Measurements from ENCODE around the gene APBA3.
"Not testable (repeated sequence)": the region's sequence is repeated elsewhere in the genome, so short reads cannot be mapped to it uniquely, and the experiment has no call there.

APBA3 gene

GRCh38 chr19:3770136-3770999 lies 8.9 kb upstream of the APBA3 start:
- no peak for DNase-seq

DNA sequence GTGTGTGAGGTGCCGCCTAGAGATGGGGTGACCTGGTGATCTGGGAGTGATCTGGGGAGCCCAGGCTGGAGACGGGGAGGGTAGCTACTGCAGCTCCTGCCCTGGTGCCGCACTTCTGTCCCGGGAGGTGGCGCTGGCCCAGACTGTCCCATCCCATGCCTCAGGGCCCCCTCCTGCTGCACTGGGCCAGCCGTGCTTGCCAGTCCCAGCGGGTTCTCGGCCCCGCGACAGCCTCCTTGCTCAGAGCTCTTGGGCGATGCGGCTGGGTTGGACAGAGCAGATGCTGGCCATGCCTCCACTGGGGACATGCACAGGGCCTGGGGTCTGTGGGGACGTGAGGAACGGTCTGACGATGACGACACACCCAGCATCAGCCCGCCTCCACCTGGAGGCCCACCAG lies 8.0 kb upstream of the APBA3 start:
- no peak for DNase-seq

GRCh38 chr19:3768748-3769099 lies 7.2 kb upstream of the APBA3 start:
- DNase-seq: no peak

DNA sequence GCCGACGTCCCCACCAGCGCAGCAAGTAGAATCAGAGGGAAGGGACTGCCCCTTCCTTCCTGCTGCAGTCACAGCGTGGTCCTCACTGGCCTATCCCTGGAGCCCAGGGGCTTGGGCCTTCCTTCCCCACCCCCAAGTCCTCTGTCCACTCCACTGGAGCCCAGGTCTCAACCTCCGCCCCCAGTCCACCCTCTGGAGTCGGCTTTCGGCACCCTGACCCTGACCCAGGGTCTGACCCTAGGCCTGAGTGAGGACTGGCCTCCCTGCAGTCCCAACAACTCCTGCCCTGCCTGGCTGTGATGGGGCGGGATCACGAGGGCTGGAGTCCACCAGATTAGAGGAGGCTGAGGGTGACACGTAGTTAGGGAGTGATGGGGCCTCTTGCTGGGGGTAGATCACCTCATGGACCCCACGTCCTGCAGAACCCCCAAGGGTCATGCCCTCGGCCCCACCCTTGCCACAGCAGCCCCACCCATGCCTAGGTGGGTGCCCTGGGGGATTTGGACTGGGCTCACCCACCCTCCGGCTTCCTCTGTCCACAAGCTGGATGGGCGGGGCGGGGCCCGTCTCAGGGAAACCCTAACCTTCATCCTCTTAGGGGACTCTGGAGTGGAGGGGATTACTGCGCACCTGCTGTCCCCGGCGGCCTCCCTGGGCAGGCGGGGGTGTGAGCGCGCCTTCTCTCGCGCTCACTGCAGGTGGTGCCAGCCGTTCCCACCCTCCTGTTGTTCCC lies 6.7 kb upstream of the APBA3 start:
- no peak for DNase-seq

- DNase-seq: no peak
These were observed 5.6 kb upstream of the APBA3 start for GRCh38 chr19:3767050-3767449.

DNA sequence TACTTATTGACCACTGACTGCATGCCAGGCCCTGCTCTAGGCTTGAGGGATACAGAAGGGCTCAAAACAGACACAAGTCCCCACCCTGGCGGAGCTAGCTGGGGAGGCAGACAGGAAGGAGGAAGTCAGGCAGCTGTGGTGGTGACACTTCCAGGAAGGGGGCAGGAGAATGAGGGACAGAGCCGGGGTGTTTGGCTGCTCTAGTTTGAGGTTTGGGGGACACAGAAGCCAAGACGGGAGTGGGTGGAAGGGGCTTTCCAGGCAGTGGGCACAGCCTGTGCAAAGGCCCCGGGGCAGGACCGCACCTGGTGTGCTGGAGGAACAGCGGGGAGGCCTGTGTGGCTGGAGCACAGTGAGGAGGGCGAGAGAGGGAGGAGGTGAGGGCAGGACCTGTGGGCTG lies 5.0 kb upstream of the APBA3 start:
- no peak for DNase-seq

DNA sequence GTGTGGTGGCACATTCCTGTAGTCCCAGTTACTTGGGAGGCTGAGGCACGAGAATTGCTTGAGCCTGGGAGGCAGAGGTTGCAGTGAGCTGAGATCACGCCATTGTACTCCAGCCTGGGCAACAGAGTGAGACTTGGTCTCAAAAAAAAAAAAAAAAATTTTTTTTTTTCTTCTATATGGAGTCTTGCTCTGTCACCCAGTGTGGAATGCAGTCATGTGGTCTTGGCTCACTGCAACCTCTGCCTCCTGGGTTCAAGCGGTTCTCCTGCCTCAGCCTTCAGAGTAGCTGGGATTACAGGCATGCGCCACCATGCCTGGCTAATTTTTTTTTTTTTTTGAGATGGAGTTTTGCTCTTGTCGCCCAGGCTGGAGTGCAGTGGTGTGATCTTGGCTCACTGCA lies 4.3 kb upstream of the APBA3 start:
- not testable (repeated sequence) for DNase-seq

DNA sequence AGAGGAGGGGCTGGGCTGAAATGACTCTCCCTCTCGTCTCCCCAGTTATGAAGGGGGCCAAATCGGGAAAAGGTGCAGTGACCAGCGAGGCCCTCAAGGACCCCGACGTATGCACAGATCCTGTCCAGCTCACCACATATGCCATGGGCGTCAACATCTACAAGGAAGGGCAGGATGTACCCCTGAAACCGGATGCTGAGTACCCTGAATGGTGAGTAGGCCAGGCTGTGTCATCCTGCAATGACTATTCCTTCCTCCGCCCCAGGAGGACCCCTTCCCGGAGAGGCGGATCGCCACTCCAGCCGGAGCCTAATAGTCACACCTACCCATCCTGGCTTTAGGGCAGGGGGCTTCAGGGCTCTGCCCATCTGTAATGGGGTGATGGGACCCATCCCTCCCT lies 3.6 kb upstream of the APBA3 start:
- no peak for DNase-seq

- DNase-seq: peak; percentile 97 to 98
These were observed 1.3 kb upstream of the APBA3 start, which contains the start of gene MRPL54 for GRCh38 chr19:3762501-3763459. TSS of gene MRPL54 (plus strand) at chr19:3762682. CDS start at chr19:3762701, 19 bp downstream.

DNA sequence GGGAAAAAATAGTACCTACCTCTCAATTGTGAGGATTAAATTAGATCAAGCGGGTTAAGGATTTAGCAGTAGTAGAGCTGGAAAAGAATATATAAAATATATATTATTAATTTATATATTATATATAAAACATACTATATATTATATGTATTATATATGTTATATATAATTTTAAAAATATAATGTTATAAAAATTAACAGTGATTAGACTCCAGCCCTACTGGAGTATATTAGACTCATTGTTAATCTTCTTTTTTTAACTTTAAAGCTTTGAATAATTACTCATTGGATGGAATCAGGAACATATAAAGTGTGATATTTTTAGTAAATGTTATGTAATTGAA lies 610 bp upstream of the APBA3 start:
- no peak for DNase-seq

DNA sequence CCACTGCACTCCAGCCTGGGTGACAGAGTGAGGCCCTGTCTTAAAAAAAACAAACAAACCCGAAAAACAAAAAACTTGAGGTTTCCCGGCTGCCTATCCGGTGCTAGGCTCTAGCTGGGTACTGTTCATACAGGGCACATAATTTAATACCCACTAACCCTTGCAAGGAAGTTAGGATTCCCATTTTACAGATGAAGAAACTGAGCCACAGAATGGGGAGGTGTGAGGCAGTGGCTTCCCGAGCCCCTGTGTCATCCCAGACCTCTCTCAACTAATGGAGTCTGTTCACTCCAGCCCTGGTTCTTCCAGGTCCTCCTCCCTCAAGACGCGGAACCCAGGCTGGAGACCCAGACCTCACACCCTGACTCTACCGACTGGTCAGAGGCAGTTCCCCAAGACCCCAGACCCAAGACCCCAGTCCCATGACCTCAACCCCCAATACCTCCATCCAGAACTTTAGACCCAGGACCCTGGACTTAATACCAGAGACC lies 576 bp downstream of the APBA3 start:
- DNase-seq: no peak

- DNase-seq: no peak
These were observed 1.8 kb downstream of the APBA3 start for GRCh38 chr19:3759482-3760254.

DNA sequence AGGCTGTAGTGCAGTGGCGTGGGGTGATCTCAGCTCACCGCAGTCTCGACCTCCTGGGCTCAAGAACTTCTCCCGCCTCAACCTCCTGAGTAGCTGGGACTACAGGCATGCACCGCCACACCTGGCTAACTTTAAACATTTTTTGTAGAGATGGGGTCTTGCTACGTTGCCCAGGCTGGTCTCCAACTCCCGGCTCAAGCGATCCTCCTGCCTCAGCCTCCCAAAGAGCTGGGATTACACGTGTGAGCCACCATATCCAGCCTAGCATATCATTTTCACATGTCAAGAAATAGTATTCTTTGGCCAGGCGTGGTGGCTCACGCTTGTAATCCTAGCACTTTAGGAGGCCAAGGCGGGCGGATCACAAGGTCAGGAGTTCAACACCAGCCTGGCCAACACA lies 3.2 kb downstream of the APBA3 start:
- not testable (repeated sequence) for DNase-seq

- DNase-seq: not testable (repeated sequence)
These were observed 3.8 kb downstream of the APBA3 start for GRCh38 chr19:3757705-3758104.

DNA sequence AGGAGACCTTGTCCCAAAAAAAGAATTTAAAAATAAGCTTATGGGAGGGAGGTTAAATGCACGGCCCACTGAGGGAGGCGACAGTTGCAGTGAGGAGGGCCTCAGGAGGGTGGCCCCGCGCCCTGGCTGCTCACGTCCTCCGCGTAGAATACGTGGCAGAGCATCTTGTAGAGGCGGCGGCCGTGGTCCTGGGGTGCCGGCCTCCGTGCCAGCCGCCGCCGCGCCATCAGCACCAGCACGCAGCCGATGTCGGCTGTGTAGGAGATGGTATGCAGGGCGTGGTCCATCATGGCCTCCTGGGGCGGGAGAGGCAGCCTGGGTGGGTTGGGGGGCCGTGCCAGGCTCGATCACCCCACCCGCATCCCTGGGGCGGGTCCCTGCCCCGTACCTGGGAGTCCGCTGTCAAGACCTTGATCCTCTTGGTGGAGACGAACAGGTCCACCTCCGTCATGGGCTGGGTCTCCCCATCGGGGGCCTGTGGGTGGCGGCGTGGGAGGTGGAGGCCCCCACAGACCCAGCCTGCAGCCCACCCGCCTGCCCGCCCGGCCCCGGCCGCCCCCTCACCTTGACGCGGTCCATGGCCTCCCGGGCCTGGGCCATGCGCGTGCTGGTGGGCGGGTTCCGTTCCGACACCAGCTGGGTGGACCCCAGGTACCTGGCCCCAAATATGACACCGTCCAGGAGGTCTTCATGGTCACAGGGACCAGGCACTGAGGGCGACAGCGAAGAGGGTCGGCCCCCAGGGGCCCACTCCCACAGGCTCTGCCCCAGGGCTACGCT lies 7.7 kb downstream of the APBA3 start:
- no peak for DNase-seq

DNA sequence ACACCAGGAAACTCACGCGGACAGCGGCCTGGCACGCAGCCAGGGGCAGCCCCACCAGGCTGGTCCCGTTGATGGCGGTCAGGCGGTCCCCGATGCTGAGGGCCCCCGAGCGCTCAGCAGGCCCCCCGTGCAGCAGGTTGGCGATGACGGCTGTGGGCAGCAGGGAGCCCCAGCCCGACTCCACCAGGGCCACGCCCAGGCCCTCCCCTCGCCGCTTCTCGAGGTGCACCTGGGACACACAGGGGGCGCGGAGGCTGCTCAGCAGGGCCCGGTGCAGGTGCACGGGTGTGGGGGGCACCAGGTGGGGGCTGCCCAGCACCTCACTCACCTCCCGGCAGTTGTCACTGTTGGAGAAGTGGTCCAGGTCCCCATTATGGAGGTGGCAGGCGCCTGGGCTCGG lies 9.0 kb downstream of the APBA3 start:
- DNase-seq: no peak

DNA sequence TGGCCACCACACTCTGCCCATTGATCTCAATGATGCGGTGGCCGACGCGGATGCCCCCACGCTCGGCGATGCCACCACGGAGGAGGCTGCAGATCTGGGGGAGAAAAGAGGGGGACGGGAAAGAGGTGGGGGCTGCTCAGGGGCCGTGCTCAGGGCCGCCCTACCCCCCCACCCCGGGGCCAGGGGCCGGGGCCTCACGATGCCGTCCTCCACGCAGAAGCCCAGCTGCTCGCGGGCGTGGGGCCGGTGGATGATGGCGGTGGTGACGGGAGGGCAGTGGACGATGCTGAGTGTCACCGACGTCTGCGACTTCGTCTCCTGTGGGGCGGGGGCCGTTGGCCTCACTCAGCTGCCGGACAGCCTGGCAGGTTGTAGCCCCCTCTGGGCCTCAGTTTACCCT lies 10.3 kb downstream of the APBA3 start:
- DNase-seq: no peak

- DNase-seq: no peak
These were observed 11.3 kb downstream of the APBA3 start for GRCh38 chr19:3750211-3750610.

DNA sequence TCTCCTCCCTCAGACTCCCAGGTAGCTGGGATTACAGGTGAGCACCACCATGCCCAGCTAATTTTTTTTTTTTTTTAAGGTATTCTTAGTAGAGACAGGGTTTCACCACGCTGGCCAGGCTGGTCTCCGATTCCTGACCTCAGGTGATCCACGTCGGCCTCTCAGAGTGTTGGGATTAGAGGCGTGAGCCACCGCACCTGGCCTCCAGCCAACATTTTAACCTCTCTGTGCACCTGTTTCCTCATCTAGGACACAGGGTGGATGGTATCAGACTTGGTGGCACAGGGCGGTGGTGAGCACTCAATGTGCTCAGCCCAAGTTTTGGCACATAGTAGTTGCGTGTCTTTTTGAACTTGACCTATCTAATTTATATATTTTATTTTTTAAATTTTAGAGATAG lies 12.5 kb downstream of the APBA3 start:
- DNase-seq: no peak

DNA sequence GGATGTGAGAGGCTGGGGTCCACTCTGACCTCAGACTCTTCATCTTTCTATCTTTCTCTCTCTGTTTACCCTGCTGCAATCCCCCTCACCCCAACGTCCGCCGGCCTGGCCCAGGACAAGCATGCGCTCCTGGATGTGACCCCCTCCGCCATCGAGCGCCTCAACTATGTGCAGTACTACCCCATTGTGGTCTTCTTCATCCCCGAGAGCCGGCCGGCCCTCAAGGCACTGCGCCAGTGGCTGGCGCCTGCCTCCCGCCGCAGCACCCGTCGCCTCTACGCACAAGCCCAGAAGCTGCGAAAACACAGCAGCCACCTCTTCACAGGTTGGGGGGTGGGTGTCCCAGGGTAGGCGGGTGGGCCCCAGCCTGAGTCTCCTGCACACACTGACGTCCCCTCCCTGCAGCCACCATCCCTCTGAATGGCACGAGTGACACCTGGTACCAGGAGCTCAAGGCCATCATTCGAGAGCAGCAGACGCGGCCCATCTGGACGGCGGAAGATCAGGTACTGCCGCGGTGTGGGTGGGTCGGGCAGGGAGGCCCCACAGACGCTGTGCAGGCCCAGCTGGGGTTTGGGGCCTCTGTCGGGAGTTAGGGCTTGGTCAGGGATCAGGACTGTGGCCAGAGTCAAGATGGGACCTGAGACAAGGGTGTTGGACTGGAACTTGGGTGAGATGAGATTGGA lies 15.0 kb downstream of the APBA3 start:
- DNase-seq: no peak

Measured in NCI-H2081 (cell line).